ENCODE results near the gene NFATC2IP.

DNA sequence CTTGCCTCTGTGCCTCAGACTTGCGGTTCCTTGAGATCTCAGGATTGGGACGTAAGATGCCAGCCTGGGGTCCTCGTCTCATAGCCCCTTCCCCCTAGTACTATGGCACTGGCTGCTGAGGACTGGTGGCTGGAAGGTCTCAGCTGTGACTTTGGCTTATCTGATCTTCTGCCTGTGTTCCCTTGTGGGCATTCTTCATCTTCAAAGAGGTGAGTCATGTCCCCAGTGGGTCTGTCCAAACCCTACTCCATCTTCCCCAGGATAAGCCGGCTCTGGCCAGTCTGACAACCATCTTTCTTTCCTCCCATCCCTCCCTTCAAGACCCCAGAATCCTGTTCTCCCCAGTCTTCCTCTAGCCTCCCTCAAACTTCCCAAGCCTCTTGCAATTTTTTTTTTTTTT lies 15.4 kb upstream of the NFATC2IP start:
- TF ChIP-seq CTCF (IDR thresholded peaks at IDR 0.05; ENCODE audit: poor library complexity, severe bottlenecking): no peak
- TF ChIP-seq, protein P1, sequence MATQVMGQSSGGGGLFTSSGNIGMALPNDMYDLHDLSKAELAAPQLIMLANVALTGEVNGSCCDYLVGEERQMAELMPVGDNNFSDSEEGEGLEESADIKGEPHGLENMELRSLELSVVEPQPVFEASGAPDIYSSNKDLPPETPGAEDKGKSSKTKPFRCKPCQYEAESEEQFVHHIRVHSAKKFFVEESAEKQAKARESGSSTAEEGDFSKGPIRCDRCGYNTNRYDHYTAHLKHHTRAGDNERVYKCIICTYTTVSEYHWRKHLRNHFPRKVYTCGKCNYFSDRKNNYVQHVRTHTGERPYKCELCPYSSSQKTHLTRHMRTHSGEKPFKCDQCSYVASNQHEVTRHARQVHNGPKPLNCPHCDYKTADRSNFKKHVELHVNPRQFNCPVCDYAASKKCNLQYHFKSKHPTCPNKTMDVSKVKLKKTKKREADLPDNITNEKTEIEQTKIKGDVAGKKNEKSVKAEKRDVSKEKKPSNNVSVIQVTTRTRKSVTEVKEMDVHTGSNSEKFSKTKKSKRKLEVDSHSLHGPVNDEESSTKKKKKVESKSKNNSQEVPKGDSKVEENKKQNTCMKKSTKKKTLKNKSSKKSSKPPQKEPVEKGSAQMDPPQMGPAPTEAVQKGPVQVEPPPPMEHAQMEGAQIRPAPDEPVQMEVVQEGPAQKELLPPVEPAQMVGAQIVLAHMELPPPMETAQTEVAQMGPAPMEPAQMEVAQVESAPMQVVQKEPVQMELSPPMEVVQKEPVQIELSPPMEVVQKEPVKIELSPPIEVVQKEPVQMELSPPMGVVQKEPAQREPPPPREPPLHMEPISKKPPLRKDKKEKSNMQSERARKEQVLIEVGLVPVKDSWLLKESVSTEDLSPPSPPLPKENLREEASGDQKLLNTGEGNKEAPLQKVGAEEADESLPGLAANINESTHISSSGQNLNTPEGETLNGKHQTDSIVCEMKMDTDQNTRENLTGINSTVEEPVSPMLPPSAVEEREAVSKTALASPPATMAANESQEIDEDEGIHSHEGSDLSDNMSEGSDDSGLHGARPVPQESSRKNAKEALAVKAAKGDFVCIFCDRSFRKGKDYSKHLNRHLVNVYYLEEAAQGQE (IDR thresholded peaks at IDR 0.05; ENCODE audit: borderline replicate concordance): no peak
- TF ChIP-seq EZH2 (IDR thresholded peaks at IDR 0.05; ENCODE audit: borderline replicate concordance, insufficient read depth, low read length, poor library complexity, severe bottlenecking): no peak
- no peak for TF ChIP-seq POLR2AphosphoS5 (IDR thresholded peaks at IDR 0.05)
- TF ChIP-seq SMC3 (conservative IDR thresholded peaks at IDR 0.05; ENCODE audit: poor library complexity): no peak
- TF ChIP-seq EP300 (conservative IDR thresholded peaks at IDR 0.05; ENCODE audit: poor library complexity, severe bottlenecking): no peak

Data from neural cell (in vitro differentiated cells).